Measurements from ENCODE around the gene KRTAP4-1.

DNA sequence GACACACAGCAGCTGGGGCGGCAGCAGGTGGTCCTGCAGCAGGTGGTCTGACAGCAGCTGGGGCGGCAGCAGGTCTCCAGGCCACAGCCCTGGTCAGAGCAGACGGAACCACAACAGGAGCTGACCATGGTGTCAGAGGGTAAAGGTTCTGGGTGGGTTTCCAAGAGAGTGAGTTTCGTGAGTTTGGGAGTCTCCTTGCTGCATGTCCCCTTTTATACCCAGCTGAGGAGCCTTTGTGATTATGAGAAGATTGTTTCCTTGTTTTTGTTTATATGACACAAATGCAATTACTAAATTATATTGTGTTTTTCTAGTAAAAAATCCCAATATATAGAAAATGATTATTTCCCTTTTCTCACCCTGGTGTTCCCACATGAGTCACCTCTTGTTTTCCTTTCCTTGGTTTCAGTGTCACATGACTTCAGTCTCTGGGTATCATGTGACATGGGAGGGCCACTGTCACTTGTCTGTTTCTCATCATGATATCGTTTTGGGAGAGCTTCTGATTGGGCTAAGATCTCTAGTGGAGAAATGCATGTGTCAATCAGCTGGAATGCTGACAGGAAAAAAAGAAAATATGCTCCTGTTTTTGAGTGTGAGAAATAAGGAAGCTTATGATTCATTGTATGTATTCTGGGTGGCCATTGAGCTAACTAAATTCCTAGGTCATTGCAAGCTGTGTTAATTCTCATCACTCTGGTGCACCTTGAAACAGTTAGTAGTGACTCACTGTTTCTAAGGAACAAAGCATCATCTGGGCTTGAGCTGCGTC lies 44.2 kb downstream of the KRTAP4-1 start, which contains the start of gene KRTAP4-6:
- TF ChIP-seq, protein P1, sequence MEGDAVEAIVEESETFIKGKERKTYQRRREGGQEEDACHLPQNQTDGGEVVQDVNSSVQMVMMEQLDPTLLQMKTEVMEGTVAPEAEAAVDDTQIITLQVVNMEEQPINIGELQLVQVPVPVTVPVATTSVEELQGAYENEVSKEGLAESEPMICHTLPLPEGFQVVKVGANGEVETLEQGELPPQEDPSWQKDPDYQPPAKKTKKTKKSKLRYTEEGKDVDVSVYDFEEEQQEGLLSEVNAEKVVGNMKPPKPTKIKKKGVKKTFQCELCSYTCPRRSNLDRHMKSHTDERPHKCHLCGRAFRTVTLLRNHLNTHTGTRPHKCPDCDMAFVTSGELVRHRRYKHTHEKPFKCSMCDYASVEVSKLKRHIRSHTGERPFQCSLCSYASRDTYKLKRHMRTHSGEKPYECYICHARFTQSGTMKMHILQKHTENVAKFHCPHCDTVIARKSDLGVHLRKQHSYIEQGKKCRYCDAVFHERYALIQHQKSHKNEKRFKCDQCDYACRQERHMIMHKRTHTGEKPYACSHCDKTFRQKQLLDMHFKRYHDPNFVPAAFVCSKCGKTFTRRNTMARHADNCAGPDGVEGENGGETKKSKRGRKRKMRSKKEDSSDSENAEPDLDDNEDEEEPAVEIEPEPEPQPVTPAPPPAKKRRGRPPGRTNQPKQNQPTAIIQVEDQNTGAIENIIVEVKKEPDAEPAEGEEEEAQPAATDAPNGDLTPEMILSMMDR (IDR thresholded peaks at IDR 0.05), result no peak
- no peak for TF ChIP-seq POLR2A (IDR thresholded peaks at IDR 0.05; ENCODE audit: low read depth)
- TF ChIP-seq EP300 (IDR thresholded peaks at IDR 0.05), result no peak
